ENCODE results near the gene LSM3. TPM values are rescaled to one million over a fixed set of nuclear protein-coding genes. Genes with fewer than 3 reads are reported as not detected.

The LSM3 gene
- total and polyA plus RNA-seq, 9 of the 15 experiments (the other 6 are each of a cell fraction or from before 2014, with no cell fraction given): 33.8 to 203 (median 61.2) TPM

GRCh38 chr3:14235003-14235911 is 56.6 kb downstream of the LSM3 start (continued):
- TF ChIP-seq, protein P1, sequence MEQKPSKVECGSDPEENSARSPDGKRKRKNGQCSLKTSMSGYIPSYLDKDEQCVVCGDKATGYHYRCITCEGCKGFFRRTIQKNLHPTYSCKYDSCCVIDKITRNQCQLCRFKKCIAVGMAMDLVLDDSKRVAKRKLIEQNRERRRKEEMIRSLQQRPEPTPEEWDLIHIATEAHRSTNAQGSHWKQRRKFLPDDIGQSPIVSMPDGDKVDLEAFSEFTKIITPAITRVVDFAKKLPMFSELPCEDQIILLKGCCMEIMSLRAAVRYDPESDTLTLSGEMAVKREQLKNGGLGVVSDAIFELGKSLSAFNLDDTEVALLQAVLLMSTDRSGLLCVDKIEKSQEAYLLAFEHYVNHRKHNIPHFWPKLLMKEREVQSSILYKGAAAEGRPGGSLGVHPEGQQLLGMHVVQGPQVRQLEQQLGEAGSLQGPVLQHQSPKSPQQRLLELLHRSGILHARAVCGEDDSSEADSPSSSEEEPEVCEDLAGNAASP (IDR thresholded peaks at IDR 0.05): 0 out of 2 replicates have a peak, but pooled peaks have one; percentile 30
- TF ChIP-seq TFAP4 (CRISPR knock-in tag; IDR thresholded peaks at IDR 0.05; ENCODE audit: borderline replicate concordance) (peak; percentile 26; the same call in 1 of the 2 replicates), NR2C1 (IDR thresholded peaks at IDR 0.05) (no peak), NR2C1 (tag; IDR thresholded peaks at IDR 0.05) (peak; percentile 57; the same call in 1 of the 2 replicates), NBN (IDR thresholded peaks at IDR 0.05; ENCODE audit: low read depth) (no peak), CXXC5 (CRISPR knock-in tag; IDR thresholded peaks at IDR 0.05) (peak; percentile 13; the same call in 1 of the 2 replicates), NFRKB (IDR thresholded peaks at IDR 0.05; ENCODE audit: low read depth) (peak; percentile 43), CBX3 (IDR thresholded peaks at IDR 0.05; ENCODE audit: borderline replicate concordance in 1 of 2, low read length in 2 of 2) (0 out of 3 replicates have a peak, but pooled peaks of 1 of the 2 experiments have one; percentile 3), NFIC (IDR thresholded peaks at IDR 0.05) (peak; percentile 59), HBP1 (CRISPR knock-in tag; IDR thresholded peaks at IDR 0.05) (peak; percentile 72; the same call in 1 of the 2 replicates), ZNF143 (CRISPR knock-in tag; IDR thresholded peaks at IDR 0.05) (no peak), BRD4 (IDR thresholded peaks at IDR 0.05) (peak; percentile 27; the same call in 1 of the 2 replicates)
- TF ChIP-seq, protein P2, sequence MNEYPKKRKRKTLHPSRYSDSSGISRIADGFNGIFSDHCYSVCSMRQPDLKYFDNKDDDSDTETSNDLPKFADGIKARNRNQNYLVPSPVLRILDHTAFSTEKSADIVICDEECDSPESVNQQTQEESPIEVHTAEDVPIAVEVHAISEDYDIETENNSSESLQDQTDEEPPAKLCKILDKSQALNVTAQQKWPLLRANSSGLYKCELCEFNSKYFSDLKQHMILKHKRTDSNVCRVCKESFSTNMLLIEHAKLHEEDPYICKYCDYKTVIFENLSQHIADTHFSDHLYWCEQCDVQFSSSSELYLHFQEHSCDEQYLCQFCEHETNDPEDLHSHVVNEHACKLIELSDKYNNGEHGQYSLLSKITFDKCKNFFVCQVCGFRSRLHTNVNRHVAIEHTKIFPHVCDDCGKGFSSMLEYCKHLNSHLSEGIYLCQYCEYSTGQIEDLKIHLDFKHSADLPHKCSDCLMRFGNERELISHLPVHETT (CRISPR knock-in tag; conservative IDR thresholded peaks at IDR 0.05 in 1 of 2, IDR thresholded peaks at IDR 0.05 in 1 of 2): 0 out of 4 replicates have a peak, but pooled peaks of 1 of the 2 experiments have one; percentile 21
- TF ChIP-seq, protein P3, sequence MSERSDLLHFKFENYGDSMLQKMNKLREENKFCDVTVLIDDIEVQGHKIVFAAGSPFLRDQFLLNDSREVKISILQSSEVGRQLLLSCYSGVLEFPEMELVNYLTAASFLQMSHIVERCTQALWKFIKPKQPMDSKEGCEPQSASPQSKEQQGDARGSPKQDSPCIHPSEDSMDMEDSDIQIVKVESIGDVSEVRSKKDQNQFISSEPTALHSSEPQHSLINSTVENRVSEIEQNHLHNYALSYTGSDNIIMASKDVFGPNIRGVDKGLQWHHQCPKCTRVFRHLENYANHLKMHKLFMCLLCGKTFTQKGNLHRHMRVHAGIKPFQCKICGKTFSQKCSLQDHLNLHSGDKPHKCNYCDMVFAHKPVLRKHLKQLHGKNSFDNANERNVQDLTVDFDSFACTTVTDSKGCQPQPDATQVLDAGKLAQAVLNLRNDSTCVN (CRISPR knock-in tag; IDR thresholded peaks at IDR 0.05): no peak
- TF ChIP-seq, protein P4, sequence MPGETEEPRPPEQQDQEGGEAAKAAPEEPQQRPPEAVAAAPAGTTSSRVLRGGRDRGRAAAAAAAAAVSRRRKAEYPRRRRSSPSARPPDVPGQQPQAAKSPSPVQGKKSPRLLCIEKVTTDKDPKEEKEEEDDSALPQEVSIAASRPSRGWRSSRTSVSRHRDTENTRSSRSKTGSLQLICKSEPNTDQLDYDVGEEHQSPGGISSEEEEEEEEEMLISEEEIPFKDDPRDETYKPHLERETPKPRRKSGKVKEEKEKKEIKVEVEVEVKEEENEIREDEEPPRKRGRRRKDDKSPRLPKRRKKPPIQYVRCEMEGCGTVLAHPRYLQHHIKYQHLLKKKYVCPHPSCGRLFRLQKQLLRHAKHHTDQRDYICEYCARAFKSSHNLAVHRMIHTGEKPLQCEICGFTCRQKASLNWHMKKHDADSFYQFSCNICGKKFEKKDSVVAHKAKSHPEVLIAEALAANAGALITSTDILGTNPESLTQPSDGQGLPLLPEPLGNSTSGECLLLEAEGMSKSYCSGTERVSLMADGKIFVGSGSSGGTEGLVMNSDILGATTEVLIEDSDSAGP (CRISPR knock-in tag; IDR thresholded peaks at IDR 0.05): 0 out of 2 replicates have a peak, but pooled peaks have one; percentile 25
- TF ChIP-seq, protein P5, sequence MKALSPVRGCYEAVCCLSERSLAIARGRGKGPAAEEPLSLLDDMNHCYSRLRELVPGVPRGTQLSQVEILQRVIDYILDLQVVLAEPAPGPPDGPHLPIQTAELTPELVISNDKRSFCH (CRISPR knock-in tag; IDR thresholded peaks at IDR 0.05): no peak
- TF ChIP-seq, protein P5 (tag; IDR thresholded peaks at IDR 0.05): 0 out of 2 replicates have a peak, but pooled peaks have one; percentile 23

Measured in K562 (cell line).